ENCODE data around the gene MED27. TPM values are rescaled to one million over a fixed set of nuclear protein-coding genes. Genes with fewer than 3 reads are reported as not detected.

Gene MED27
- total and polyA plus RNA-seq, 2 experiments from 2014 or later = 17.2 to 32.1 TPM

- Histone ChIP-seq H3K4me1 (ENCODE audit: insufficient read depth) (peaks cover 24% of the 10 kb centered on the region), H3K27ac (no peak overlapping the region), H3K9me3 (ENCODE audit: low read depth) (no peaks in the 10 kb centered on the region), H3K79me2 (peaks cover 61% of the 10 kb centered on the region), H3K27me3 (no peaks in the 10 kb centered on the region), H3K36me3 (replicated peaks; ENCODE audit: insufficient read depth, low read depth) (no peaks in the 10 kb centered on the region), H3K9me2 (replicated peaks; ENCODE audit: insufficient read depth) (no peaks in the 10 kb centered on the region), H3K4me3 (no peak overlapping the region), H2AFZ (no peak overlapping the region), H4K20me1 (ENCODE audit: insufficient read depth, poor library complexity, severe bottlenecking) (peaks cover 14% of the 10 kb centered on the region), H3K4me2 (no peak overlapping the region)
- TF ChIP-seq, protein P1, sequence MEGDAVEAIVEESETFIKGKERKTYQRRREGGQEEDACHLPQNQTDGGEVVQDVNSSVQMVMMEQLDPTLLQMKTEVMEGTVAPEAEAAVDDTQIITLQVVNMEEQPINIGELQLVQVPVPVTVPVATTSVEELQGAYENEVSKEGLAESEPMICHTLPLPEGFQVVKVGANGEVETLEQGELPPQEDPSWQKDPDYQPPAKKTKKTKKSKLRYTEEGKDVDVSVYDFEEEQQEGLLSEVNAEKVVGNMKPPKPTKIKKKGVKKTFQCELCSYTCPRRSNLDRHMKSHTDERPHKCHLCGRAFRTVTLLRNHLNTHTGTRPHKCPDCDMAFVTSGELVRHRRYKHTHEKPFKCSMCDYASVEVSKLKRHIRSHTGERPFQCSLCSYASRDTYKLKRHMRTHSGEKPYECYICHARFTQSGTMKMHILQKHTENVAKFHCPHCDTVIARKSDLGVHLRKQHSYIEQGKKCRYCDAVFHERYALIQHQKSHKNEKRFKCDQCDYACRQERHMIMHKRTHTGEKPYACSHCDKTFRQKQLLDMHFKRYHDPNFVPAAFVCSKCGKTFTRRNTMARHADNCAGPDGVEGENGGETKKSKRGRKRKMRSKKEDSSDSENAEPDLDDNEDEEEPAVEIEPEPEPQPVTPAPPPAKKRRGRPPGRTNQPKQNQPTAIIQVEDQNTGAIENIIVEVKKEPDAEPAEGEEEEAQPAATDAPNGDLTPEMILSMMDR (IDR thresholded peaks at IDR 0.05; ENCODE audit: poor library complexity) = no peak
- TF ChIP-seq EZH2 (IDR thresholded peaks at IDR 0.05; ENCODE audit: borderline replicate concordance) = no peak
- TF ChIP-seq EZH2phosphoT487 (IDR thresholded peaks at IDR 0.05; ENCODE audit: low read depth, severe bottlenecking, unreplicated experiment) = no peak
- WGBS (ENCODE audit: low lambda C conversion rate, missing lambda C conversion rate) = 76% methylated on average over 3 of the region's 3 CpGs
- no peak for DNase-seq (ENCODE audit: low spot score)
Measured at GRCh38 chr9:132018957-132019405, 60.7 kb downstream of the MED27 start.

DNA sequence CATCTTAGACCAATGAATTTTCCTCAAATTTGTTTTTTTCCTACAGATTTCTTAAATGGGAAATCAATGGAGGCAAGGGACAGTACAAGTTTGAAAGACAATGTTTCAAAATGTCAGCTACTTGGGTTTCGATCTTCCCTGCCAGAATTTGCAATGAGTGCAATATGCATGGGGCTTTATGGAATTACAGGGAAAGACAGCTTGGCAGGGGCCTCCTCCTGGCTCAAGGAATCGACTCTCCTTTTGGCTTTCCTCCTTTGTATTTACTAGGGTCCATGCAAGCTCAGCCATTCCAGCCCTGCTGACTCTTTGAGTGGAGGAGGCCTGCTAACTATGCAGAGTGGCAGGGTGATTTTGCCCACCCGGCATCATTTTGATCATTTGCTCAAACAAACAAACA is 63.2 kb downstream of the MED27 start:
- Histone ChIP-seq H3K36me3 (replicated peaks; ENCODE audit: insufficient read depth, low read depth) (peaks cover 3% of the 10 kb centered on the region), H3K79me2 (peaks cover 39% of the 10 kb centered on the region), H3K27me3 (no peaks in the 10 kb centered on the region), H3K9me3 (ENCODE audit: low read depth) (no peaks in the 10 kb centered on the region), H2AFZ (no peak overlapping the region), H3K4me1 (ENCODE audit: insufficient read depth) (peaks cover 36% of the 10 kb centered on the region), H3K4me2 (no peak overlapping the region), H3K27ac (no peak overlapping the region), H3K4me3 (no peak overlapping the region), H3K9me2 (replicated peaks; ENCODE audit: insufficient read depth) (no peaks in the 10 kb centered on the region), H4K20me1 (ENCODE audit: insufficient read depth, poor library complexity, severe bottlenecking) (peaks cover 8% of the 10 kb centered on the region)
- no peak for DNase-seq (ENCODE audit: low spot score)
- no peak for TF ChIP-seq EZH2 (IDR thresholded peaks at IDR 0.05; ENCODE audit: borderline replicate concordance)
- TF ChIP-seq, protein P1 (IDR thresholded peaks at IDR 0.05; ENCODE audit: poor library complexity) = no peak
- TF ChIP-seq EZH2phosphoT487 (IDR thresholded peaks at IDR 0.05; ENCODE audit: low read depth, severe bottlenecking, unreplicated experiment) = no peak
- 75% methylated on average over 3 of the region's 3 CpGs for WGBS (ENCODE audit: low lambda C conversion rate, missing lambda C conversion rate)

DNA sequence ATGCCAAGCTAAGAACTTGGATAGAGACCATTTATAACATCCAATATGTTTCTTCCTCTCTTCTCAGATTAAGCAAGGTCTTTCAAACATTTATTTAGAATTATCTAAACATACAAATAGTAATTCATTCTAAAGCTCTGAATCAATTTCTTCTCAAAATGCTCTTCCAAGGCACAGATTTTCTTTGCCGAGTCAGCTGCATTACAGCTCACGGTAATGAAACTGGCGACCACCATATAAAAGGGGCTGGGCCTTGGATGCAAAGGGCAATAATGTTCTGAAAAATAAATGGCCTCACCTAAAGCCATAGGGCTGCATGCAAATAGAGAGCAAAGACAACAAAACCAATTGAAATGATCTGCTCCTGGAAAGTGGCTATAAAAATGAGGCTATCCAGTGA is 63.8 kb downstream of the MED27 start:
- H3K79me2 ChIP-seq = peaks cover 39% of the 10 kb centered on the region
- WGBS (ENCODE audit: low lambda C conversion rate, missing lambda C conversion rate) = 93% methylated on average over 3 of the region's 3 CpGs

More for the DNA sequence above, 63.8 kb downstream of the MED27 start:
- TF ChIP-seq, protein P1 (IDR thresholded peaks at IDR 0.05; ENCODE audit: poor library complexity) = no peak
- TF ChIP-seq EZH2phosphoT487 (IDR thresholded peaks at IDR 0.05; ENCODE audit: low read depth, severe bottlenecking, unreplicated experiment) (no peak), EZH2 (IDR thresholded peaks at IDR 0.05; ENCODE audit: borderline replicate concordance) (no peak)
- Histone ChIP-seq H4K20me1 (ENCODE audit: insufficient read depth, poor library complexity, severe bottlenecking) (peaks cover 8% of the 10 kb centered on the region), H3K36me3 (replicated peaks; ENCODE audit: insufficient read depth, low read depth) (peaks cover 3% of the 10 kb centered on the region), H3K9me3 (ENCODE audit: low read depth) (no peaks in the 10 kb centered on the region), H3K4me1 (ENCODE audit: insufficient read depth) (peaks cover 31% of the 10 kb centered on the region), H3K9me2 (replicated peaks; ENCODE audit: insufficient read depth) (no peaks in the 10 kb centered on the region), H3K27me3 (no peaks in the 10 kb centered on the region), H3K4me3 (no peak overlapping the region), H3K27ac (no peak overlapping the region), H3K4me2 (no peak overlapping the region), H2AFZ (no peak overlapping the region)
- DNase-seq (ENCODE audit: low spot score) = no peak

Data from hepatocyte (in vitro differentiated cells).